Duodenal mucosa (tissue), 2 donors: ENCODE results near the gene DIDO1.

Experiments used
- H3K27ac ChIP-seq: one replicate; pipeline ENCODE4 v1.7.0; 2013; ENCODE audit warnings: low read depth, low read length
- H3K27me3 ChIP-seq, 2 donors: one replicate each; pipeline ENCODE4 v1.7.0; 2013; ENCODE audit warnings: low read length in 2 of 2, control low read depth in 1 of 2; ENCODE audit not compliant: insufficient read depth in 2 of 2, control insufficient read depth in 1 of 2
- H3K36me3 ChIP-seq, 2 donors: one replicate each; pipeline ENCODE4 v1.7.0; 2013; ENCODE audit warnings: low read length in 2 of 2, control low read depth in 1 of 2; ENCODE audit not compliant: insufficient read depth in 2 of 2, control insufficient read depth in 1 of 2
- H3K4me1 ChIP-seq, 2 donors: one replicate each; pipeline ENCODE4 v1.7.0; 2013; ENCODE audit warnings: low read length in 2 of 2, control low read depth in 1 of 2; ENCODE audit not compliant: insufficient read depth in 2 of 2, control insufficient read depth in 1 of 2
- H3K4me3 ChIP-seq, 2 donors: one replicate each; pipeline ENCODE4 v1.7.0; 2013; ENCODE audit warnings: low read length in 2 of 2, low read depth in 1 of 2
- H3K9ac ChIP-seq, 2 donors: one replicate each; pipeline ENCODE4 v1.7.0; 2013; ENCODE audit warnings: low read length in 2 of 2, low read depth in 1 of 2
- H3K9me3 ChIP-seq, 2 donors: one replicate each; pipeline ENCODE4 v1.7.0; 2013; ENCODE audit warnings: low read length in 2 of 2, control low read depth in 1 of 2; ENCODE audit not compliant: control insufficient read depth in 1 of 2

The DIDO1 gene

DNA sequence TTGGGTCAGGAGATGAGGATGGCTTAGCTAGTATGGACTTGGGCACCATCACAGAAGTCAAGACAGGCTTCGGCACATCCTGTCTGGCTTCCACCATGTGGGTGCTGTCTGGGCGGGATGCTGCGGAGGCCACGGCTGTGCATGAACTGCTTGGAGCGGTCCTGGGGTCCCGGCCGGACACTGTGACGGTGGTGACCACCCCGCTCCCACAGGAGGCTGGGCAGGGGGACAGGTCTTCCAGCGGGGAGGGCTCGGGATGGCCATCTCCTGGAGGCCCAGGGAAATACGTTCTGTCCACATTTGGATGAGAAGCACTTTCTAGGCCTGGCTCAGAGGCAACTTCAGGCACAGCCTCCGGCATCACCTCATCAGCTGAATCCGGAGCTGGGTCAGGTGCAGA is 32.6 kb downstream of the DIDO1 start:
- Histone ChIP-seq H3K9me3 (no peaks in the 10 kb centered on the region), H3K36me3 (peaks cover 64 to 86% of the 10 kb centered on the region in 2 donors), H3K27ac (no peak overlapping the region), H3K9ac (no peak overlapping the region), H3K4me3 (no peak overlapping the region), H3K27me3 (no peaks in the 10 kb centered on the region), H3K4me1 (peaks cover 5% of the 10 kb centered on the region in 2 donors)

DNA sequence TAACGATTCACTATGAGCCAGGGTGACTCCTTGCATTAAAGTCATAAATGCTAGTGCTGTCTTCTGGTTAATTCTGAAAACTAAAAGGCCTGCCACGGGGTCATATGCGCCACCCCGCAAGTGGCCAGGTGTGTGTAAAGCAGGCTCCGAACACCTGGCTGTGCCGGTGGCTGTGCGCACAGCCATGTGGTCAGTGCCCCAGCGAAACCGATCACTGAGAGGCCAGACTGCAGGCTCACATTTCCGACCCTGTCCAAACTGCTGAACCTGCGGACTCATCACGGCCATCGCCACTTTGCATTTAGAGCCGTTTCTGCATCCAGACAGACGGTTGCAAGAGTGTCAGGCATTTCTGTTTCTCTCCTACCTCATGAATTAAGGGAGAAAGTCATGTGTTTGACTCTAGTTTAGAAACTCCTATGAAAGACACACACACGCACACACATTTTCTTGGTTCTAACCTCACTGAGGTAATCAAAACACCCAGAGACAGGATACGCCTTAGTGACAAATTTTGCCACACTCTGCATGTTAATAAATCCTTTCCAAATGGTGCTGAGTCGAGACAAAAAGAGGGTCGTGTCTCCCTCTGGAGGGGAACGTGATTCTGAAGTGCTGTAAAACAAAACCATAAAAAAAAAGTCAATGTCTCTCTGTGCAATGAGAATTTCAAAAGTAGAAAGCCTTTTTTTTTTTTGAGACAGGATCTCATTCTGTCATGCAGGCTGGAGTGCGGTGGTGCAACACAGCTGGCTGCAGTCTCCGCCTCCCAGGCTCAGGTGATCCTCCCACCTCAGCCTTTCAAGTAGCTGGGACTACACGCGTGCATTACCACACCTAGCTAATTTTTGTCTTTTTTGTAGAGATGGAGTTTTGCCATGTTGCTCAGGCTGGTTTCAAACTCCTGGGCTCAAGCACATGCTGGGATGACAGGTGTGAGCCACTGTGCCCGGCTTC is 33.7 kb downstream of the DIDO1 start:
- Histone ChIP-seq H3K9me3 (no peaks in the 10 kb centered on the region), H3K4me1 (peaks cover 0 to 6% of the 10 kb centered on the region in 2 donors), H3K36me3 (peaks cover 75 to 96% of the 10 kb centered on the region in 2 donors), H3K27me3 (no peaks in the 10 kb centered on the region), H3K27ac (no peak overlapping the region), H3K4me3 (no peak overlapping the region), H3K9ac (no peak overlapping the region)

DNA sequence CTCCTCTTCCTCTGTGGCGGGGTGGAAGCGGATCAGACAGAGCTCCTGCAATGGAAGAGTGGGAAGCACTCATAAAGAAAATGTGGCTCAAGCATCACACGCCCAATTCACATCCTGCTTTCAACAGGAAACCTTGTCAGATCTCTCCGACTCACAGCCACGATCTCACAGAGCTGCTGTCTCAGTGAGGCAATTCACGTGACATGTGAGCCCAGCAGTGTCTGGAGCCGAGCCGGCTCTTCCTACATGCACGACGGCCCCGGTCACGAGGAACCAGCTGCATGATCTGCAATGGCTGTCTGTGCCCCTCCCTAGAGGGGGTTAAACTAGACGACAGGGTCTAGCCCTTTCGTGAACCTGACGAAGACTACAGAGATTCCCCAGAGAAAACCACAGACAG is 35.2 kb downstream of the DIDO1 start:
- no peak overlapping the region for H3K9ac ChIP-seq
- no peaks in the 10 kb centered on the region for H3K27me3 ChIP-seq
- H3K27ac ChIP-seq = no peak overlapping the region
- peaks cover 7 to 8% of the 10 kb centered on the region in 2 donors for H3K4me1 ChIP-seq
- H3K9me3 ChIP-seq = no peaks in the 10 kb centered on the region
- H3K4me3 ChIP-seq = no peak overlapping the region
- peaks cover 68 to 93% of the 10 kb centered on the region in 2 donors for H3K36me3 ChIP-seq

DNA sequence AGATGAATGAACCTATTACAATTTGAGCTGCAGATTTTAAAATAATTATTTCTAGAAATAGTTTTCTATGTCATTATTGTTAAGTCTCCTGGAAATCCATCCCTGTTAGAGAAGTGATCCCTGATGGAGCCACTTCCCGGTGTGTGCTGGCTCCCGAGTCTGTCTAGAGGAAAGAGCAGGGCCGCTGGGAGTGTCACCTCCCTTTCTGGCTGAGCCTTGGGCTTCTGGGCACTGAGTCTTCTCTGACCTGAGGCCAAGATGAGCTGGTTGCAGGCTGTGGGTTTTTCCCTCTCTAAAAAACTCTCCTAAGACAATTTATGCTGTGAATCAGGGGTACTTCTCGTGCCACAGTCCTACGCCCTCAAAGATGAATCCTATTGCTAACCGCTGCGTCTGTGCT is 35.9 kb downstream of the DIDO1 start:
- Histone ChIP-seq H3K27ac (no peak overlapping the region), H3K36me3 (peaks cover 65 to 91% of the 10 kb centered on the region in 2 donors)

DNA sequence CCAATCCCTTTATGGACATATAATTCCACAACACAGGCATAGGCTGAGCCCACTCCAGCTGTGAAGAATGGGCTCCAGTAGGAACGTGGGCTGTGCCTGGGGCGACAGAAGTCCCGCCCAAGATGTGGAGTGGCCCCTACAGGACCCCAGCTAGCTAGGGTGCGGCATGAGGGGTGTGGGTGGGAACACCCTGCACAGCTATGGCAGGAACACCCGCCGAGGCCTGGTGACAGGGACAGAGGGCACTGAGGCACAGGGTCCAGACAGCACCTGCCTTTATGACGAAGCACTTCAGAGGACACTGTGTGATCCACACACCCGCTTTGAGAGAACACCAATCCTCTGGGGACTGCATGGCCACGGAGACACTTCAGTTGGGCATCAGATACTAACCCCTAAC is 36.4 kb downstream of the DIDO1 start:
- no peaks in the 10 kb centered on the region for H3K27me3 ChIP-seq
- H3K27ac ChIP-seq = no peak overlapping the region
- peaks cover 61 to 86% of the 10 kb centered on the region in 2 donors for H3K36me3 ChIP-seq
- no peak overlapping the region for H3K9ac ChIP-seq
- H3K4me1 ChIP-seq = peaks cover 7 to 8% of the 10 kb centered on the region in 2 donors
- no peaks in the 10 kb centered on the region for H3K9me3 ChIP-seq
- H3K4me3 ChIP-seq = no peak overlapping the region

More for the DNA sequence above, 35.9 kb downstream of the DIDO1 start:
- Histone ChIP-seq H3K9me3 (no peaks in the 10 kb centered on the region), H3K9ac (no peak overlapping the region), H3K4me3 (no peak overlapping the region), H3K4me1 (peaks cover 7 to 8% of the 10 kb centered on the region in 2 donors), H3K27me3 (no peaks in the 10 kb centered on the region)

DNA sequence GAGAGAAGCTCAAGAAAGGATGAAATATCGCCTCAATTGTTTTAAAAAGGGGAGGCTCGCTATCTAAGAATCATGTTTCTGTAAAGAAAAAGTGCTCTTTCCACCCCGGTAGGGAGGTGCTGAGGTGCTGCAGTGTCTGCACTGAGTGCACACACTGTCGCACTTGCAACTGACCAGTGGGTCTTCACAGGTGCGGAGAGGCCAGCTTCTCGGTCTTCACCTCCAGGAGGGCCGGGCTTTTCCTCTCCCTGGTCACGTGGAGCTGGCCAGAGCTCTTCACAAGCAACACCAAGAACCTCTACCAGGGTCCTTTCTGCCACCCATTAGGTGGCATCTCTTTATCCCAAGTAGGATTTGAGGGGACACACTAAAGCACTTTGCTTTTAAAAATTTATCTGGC is 36.9 kb downstream of the DIDO1 start:
- no peak overlapping the region for H3K9ac ChIP-seq
- no peaks in the 10 kb centered on the region for H3K27me3 ChIP-seq
- no peak overlapping the region for H3K27ac ChIP-seq
- no peaks in the 10 kb centered on the region for H3K9me3 ChIP-seq
- no peak overlapping the region for H3K4me3 ChIP-seq
- H3K4me1 ChIP-seq = peaks cover 7 to 8% of the 10 kb centered on the region in 2 donors
- peaks cover 58 to 81% of the 10 kb centered on the region in 2 donors for H3K36me3 ChIP-seq

DNA sequence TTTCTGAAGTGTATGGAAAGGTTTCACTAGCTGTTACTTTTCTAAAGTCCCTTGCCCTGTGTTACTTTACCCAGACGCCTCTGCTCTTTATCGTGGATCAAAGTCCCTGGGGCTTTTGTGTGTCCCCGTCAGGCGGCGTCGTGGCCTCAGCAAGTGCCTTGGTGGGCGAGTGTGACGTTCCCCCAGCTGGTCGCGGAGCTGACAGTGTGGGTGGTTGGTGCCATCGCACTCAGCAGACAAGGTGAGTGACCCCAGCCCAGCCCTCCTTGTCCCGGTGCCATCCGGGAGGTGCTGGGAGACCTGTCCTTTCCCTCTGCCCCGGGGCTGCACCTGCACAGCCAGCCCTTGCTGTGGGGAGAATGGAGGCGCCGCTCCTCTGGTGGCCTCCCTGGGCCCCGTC is 37.4 kb downstream of the DIDO1 start:
- H3K4me1 ChIP-seq = peaks cover 7 to 8% of the 10 kb centered on the region in 2 donors
- H3K4me3 ChIP-seq = no peak overlapping the region
- no peaks in the 10 kb centered on the region for H3K9me3 ChIP-seq
- H3K36me3 ChIP-seq = peaks cover 53 to 76% of the 10 kb centered on the region in 2 donors
- H3K27me3 ChIP-seq = no peaks in the 10 kb centered on the region
- no peak overlapping the region for H3K9ac ChIP-seq
- no peak overlapping the region for H3K27ac ChIP-seq

DNA sequence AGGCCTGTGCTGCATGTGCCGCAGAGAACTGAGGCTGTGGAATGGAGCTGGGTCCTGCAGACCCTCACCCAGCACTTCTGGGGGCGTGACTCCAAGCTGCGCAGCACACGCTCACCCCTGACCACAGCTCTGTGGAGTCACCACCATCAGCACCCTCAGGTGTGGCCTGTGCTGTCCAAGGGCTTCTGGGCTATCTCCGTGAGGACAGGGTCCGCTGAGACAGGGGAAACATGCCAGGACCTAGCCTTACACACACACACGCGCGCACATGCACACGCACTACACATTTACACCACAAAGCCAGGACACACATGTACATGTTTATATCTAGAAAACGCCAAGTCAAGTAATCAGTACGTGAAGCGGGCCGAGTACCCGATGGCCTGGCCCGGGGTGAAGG is 37.9 kb downstream of the DIDO1 start:
- Histone ChIP-seq H3K27ac (no peak overlapping the region), H3K36me3 (peaks cover 48 to 71% of the 10 kb centered on the region in 2 donors)

DNA sequence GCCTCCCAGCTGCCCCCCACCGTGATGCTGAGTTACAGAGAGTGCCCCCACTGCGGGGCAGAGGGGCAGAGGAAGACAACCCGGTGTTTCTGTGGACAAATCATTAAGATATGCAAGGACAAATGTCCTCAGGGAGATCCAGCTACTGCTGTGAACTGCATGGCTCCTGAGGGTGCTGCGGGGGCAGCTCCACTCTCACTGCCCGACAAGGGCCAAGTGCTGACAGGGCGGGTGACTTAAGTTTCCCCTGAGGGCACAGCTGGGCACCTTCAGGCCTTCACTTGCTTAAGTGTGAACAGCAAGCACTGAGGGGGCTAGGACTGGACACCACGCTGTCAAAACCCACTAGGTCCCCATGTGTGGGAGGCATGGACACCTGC is 38.5 kb downstream of the DIDO1 start:
- Histone ChIP-seq H3K36me3 (peaks cover 43 to 65% of the 10 kb centered on the region in 2 donors), H3K4me1 (peaks cover 7 to 8% of the 10 kb centered on the region in 2 donors), H3K27ac (no peak overlapping the region), H3K9me3 (no peaks in the 10 kb centered on the region), H3K4me3 (no peak overlapping the region), H3K27me3 (no peaks in the 10 kb centered on the region), H3K9ac (no peak overlapping the region)

More for the DNA sequence above, 37.9 kb downstream of the DIDO1 start:
- Histone ChIP-seq H3K9me3 (no peaks in the 10 kb centered on the region), H3K9ac (no peak overlapping the region), H3K27me3 (no peaks in the 10 kb centered on the region), H3K4me1 (peaks cover 7 to 8% of the 10 kb centered on the region in 2 donors), H3K4me3 (no peak overlapping the region)

DNA sequence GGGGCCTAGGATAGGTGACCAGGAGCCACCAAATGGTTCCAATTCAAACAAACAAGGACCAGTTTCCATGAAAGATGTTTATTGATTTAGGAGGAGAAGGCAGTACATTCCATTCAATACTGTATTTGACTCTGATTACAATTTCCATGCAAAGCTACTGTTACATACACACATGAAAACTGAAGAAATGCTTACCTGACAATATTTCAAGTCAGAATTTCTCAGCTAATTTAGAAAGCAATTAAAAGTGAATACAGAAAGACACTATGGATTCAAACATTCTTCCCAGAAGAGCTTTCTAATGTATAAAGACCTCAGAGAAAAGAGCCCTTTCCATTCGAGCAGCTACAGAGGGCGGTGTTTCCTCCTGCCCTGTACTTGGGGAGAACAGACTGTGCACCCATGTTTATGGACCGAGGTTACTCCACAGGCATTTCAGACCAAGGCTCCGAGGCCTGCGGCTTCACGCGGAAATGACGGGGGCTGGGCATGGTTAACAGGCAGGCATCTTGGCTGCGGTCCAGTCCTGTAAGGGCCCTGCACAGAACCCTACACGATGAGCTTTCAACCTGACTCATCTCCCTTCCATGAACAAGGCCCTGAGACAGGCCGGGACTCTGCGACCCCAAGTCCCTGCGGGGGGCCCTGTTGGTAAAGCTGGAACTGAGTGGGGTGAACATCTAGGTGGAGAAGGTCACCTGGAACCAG is 39.0 kb downstream of the DIDO1 start:
- Histone ChIP-seq H3K27ac (no peak overlapping the region), H3K9ac (no peak overlapping the region), H3K27me3 (no peaks in the 10 kb centered on the region), H3K4me3 (no peak overlapping the region), H3K36me3 (peaks cover 37 to 61% of the 10 kb centered on the region in 2 donors), H3K9me3 (no peaks in the 10 kb centered on the region), H3K4me1 (peaks cover 7 to 8% of the 10 kb centered on the region in 2 donors)
